ENCODE results near the gene HIP1. TPM values are rescaled to one million over a fixed set of nuclear protein-coding genes. Genes with fewer than 3 reads are reported as not detected.
"Not testable (repeated sequence)": the region's sequence is repeated elsewhere in the genome, so short reads cannot be mapped to it uniquely, and the experiment has no call there.

The HIP1 gene
- total RNA-seq, 1 donor from 2014 or later: 1.5 TPM

DNA sequence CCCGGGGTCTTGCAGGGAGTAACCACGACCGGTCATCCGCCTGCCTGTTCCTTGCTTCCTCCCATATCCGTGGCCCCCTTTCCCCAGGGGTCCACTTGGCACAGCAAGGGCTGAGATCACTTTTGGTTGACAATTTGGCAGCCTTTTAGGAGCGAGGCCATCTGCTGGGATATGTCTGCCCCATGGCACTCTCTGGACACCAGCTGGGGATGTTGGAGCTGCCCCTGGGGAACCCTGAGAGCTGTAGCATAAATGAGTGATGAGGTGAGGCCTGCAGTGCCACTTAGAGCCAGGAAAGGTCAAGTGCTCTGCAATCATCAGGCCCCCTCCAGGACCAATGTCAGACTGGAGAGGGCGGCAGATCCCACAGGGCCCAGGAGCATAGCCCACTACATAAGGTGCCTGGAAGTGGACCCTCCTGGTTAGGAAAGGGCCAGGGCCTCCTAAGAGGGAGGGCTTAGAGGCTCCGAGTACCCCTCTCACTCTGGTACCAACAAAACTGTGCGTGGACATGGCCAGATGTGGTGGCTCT is 92.1 kb downstream of the HIP1 start:
- intact Hi-C loops (cut with micrococcal nuclease): no loop called here

GRCh38 chr7:75645570-75645969 is 93.2 kb downstream of the HIP1 start:
- intact Hi-C loops (cut with micrococcal nuclease): no loop called here

DNA sequence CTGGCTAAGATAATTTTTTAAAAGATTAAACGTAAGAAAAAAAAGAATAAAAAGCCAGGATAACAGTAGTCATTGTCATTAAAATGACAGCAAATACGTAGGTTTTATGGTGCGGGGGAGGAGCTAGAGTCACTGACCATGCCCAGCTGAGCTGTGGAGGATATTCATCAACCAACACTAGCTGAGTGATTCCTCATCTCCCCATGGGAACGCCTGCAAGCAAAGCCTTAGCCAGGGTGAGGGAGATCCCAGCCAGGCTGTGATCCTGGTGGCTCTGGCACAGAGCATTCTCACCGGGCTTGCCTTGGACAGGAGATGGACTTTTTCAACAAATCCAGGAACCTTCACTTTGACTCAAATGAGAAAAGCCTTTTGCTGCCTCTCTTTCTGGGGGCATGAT is 94.2 kb downstream of the HIP1 start:
- intact Hi-C loops (cut with micrococcal nuclease): no loop called here

DNA sequence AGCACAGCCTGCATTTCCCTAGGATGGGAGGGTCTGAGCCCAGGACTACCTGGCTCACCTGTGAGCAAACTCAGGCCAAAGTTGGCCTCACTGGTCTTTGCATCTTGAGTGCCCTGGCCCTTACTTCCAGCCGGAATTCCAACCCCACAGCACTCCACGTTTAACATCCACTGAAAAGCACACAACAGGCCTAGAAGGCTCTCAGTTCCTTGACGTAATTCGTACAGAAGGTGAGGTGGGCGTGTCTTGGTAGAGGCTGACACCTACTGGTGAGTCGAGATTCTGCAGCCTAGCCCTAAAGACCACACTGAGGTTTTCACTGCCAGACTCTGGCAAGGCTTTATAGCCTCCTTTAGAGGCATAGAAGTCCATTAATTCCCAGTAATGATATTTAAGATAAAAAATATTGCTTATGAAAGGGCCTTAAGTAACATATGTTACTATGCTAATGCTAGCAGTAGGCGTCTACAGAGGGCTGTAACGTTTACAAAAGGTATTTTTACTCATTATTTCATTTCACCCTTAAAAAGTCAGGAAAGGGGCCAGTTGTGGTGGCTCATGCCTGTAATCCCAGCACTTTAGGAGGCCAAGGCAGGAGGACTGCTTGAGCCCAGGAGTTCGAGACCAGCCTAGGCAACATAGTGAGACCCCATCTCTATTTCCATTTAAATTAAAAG is 95.8 kb downstream of the HIP1 start:
- intact Hi-C loops (cut with micrococcal nuclease): loop anchor here (1.0 kb wide), 1 partner anchor 115 kb away; no protein-coding TSS in a partner anchor

DNA sequence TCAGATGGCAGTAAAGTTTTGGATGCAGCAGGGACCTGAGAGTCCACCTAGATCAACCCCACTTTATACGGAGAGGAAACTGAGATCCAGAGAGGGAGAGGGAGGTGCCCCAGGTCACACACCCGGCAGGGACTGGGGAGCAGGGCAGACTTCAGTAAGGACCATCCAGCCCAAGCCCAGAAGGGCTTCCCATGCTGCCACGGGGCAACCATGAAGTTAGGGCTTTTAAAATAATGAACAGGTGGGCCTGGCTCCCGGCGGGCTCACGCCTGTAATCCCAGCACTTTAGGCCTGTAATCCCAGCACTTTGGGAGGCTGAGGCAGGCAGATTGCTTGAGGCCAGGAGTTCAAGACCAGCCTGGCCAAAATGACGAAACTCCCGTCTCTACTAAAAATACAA is 98.5 kb downstream of the HIP1 start:
- intact Hi-C loops (cut with micrococcal nuclease): no loop called here

- intact Hi-C loops (cut with micrococcal nuclease): no loop called here
Measured at GRCh38 chr7:75639886-75640190, 98.9 kb downstream of the HIP1 start.

GRCh38 chr7:75639071-75639885 is 99.5 kb downstream of the HIP1 start:
- intact Hi-C loops (cut with micrococcal nuclease): no loop called here

GRCh38 chr7:75638594-75639070 is 100.1 kb downstream of the HIP1 start:
- intact Hi-C loops (cut with micrococcal nuclease): no loop called here

DNA sequence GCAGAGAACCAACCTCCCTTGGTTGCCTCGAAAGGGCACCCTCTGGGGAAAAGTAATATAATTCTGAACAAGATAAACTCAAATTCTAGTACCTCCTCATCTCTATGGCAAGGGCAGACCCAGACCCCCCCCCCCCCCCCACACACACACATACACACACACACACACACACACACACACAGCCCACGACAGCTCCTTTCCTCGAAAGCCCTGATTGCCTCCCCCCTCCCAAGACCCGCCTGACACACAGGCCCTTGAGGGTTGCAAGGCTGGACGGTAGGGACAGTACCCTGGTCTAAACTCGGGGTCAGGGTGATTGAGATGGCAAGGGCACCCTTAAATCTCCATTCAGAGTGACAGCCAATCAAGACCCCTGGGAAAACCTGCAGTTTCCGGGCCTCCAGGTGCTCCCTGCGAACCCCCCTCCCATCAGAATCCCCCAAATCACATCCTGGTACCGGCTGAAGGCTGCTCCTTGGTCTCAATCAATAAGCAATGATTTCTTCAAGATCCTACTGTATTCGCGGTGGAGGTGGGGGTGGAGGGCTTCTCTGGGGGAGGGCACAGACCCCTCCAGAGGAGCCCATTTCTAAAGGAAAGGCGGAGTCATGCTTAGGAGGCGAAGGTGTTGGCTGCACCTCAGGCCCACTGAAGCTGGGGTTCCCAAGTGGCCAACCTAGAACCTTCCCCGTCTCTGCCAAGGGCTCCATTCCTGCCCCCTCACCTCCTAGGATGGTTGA is 100.7 kb downstream of the HIP1 start:
- intact Hi-C loops (cut with micrococcal nuclease): no loop called here

DNA sequence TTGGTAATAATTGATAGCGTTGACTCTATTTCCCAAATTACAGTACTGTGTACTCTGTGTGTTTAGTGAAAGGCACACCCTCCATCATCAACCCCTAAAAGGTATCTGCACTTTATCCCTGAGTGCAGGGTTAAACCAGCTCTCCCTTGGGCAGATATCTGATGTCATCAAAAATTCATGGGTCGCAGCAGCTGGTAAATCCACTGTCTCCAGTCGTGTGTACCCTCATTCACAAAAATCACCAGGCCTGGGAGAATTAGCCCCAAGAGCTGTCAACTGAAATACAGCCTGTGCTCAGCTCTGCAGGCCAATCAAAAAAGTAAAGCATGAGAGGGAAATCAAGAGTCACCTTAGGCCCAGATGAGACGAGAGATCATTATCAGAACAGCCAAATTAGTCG is 103.7 kb downstream of the HIP1 start:
- intact Hi-C loops (cut with micrococcal nuclease): no loop called here

DNA sequence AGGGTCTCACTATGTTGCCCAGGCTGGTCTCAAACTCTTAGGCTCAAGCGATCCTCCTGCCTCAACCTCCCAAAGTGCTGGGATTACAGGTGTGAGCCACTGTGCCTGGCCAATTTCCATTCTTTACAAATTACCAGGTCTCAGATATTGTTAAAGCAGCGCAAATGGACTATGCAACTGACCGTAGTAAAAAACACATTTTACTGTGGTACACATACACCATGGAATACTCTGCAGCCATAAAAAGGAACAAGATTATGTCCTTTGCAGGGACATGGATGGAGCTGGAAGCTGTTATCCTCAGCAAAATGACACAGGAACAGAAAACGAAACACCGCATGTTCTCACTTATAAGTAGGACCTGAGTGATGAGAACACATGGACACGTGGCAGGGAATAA is 106.2 kb downstream of the HIP1 start:
- intact Hi-C loops (cut with micrococcal nuclease): not testable (repeated sequence)

DNA sequence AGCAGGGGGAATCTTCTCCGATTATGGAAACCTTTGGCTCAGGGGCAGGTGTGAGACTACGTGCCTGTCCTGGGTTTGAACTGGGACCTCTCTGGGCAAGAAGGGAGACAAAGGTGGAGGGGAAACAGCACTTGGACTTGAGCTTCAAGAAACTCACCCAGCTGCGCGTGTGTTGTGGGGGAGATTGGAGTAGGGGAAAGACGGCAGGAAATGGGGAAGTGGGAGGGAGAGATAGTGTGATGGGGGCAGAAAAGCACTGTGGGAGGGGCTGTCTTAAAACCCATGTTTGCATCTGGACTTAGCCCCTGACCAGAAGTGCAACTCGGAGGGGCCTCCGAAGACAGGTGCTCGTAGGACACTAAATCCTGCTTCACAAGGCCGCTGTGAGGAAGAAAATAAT is 107.0 kb downstream of the HIP1 start:
- intact Hi-C loops (cut with micrococcal nuclease): no loop called here

GRCh38 chr7:75630549-75630948 is 108.2 kb downstream of the HIP1 start:
- intact Hi-C loops (cut with micrococcal nuclease): no loop called here

GRCh38 chr7:75629044-75629443 is 109.7 kb downstream of the HIP1 start:
- intact Hi-C loops (cut with micrococcal nuclease): no loop called here

GRCh38 chr7:75628055-75628454 is 110.7 kb downstream of the HIP1 start:
- intact Hi-C loops (cut with micrococcal nuclease): no loop called here

GRCh38 chr7:75626954-75627353 is 111.8 kb downstream of the HIP1 start:
- intact Hi-C loops (cut with micrococcal nuclease): no loop called here

GRCh38 chr7:75625868-75626267 is 112.9 kb downstream of the HIP1 start:
- intact Hi-C loops (cut with micrococcal nuclease): no loop called here

- intact Hi-C loops (cut with micrococcal nuclease): no loop called here
Measured at GRCh38 chr7:75624134-75624832, 114.5 kb downstream of the HIP1 start.

GRCh38 chr7:75623390-75624133 is 115.2 kb downstream of the HIP1 start:
- intact Hi-C loops (cut with micrococcal nuclease): no loop called here

DNA sequence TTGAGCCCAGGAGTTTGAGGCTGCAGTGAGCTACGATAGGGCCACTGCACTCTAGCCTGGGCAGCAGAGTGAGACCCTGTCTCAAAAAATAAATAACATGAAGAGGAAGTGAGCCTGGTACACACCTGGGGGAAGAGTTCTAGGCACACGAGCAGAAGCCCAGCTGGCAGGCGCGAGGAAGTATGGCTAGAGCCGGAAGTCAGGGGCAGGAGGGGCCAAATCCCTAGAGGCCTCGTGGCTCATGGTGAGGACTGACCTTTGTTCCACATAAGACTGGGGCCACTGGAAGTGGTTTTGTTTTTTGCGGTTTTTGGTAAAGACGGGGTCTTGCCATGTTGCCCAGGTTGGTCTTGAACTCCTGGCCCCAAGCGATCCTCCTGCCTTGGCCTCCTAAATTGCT is 117.6 kb downstream of the HIP1 start:
- intact Hi-C loops (cut with micrococcal nuclease): no loop called here

DNA sequence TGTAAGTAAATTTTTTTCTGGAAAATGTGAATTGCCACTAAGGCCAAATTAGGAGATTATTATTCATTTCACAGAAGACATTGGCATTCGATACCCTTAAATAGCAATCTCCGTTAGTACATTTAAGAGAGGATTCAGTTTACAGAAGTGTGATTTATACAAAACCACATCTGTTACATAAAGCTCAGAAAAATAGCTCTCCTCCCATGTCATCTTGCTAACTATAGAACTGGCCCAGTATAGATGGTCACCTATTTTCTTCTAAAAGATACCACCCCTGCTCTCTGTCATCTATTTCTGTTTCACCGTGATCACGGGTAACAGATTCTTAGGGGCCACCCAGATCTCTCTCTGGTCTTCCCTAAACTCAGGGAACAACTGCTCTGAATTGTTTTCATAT is 119.1 kb downstream of the HIP1 start:
- intact Hi-C loops (cut with micrococcal nuclease): no loop called here
